Measurements from ENCODE around the gene MBNL1.

The MBNL1 gene

DNA sequence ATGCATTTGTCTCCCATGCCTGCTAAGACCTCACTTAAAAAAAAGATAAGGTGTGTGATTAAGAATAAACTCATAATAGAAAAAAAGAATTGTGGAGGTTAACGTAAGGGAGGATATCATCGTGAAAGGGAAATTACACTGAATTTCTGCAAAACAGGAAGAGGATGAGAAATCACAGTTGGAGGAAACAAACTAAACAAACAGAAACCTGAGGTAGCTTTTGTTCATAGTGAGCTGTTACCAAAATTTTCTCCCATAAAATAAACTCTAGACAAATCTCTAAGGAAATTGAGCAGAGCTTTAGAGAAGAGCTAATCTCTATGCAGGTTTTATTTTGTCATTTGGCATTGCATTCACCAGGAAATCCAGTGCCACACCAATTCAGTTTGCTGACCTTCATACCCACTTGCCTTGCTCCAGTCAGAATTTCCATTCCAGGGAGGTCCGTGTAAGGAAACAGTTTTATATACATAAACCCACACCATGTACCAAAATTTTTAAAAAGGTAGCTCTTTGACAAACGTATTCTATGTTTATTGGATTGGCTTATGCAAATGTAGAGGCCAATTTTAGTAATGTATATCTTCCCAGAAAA is 231.2 kb downstream of the MBNL1 start:
- DNase-seq: no peak

DNA sequence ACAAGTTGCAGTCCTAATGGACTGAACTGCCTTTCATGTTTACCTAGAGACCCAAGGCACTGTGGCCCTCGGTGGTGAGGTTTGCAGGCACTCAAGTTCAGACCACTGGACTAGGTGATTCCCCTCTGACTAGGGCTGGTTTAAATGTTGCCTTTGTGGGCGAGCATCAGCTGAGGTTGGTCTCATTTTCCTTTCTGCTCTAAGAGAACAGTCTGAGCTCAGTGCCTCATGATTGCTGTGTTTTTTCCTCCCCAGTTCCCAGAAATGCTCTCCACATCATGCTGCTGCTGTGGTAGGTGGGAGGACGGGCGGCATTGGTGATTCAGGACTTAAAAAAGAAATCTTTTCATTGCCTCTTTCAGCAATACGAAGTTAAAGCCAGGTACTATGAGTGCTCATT is 237.2 kb downstream of the MBNL1 start:
- no peak for DNase-seq

DNA sequence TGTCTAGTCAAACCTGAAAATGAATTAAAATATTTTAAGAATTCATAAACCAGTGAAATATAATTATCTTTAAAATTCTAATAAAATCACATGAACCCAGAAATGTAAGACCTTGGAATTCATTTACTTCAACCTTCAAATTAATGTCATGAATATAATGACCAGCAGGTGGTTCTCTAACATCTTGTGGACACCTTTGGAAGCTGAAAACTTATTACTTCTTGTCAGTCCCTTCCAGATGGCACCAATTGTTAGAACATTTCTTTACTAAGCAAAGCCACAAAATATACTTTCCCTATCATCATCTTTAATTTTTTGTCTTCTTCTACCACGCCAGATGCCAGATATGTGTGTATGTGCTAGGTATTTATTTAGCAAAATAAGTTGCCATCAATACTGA is 240.0 kb downstream of the MBNL1 start:
- DNase-seq: no peak

DNA sequence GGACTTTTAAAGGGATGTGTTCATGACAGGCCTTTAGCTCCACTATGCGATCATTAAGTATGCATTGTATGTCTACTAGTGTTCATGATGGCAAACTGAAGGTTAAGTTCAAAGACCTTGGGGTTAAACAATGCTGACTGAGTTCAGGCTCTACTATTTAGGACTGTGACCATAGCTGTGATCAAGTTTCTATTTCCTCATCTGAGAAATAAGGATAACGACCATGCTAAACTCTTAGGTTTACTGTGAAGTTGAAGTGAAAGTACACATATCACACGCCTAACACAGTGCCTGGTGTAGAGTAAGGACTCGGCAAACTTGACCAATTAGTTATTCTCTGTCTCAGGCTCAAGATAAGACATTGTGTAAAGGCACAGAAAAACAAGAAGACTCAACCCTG is 243.2 kb downstream of the MBNL1 start:
- no peak for DNase-seq

DNA sequence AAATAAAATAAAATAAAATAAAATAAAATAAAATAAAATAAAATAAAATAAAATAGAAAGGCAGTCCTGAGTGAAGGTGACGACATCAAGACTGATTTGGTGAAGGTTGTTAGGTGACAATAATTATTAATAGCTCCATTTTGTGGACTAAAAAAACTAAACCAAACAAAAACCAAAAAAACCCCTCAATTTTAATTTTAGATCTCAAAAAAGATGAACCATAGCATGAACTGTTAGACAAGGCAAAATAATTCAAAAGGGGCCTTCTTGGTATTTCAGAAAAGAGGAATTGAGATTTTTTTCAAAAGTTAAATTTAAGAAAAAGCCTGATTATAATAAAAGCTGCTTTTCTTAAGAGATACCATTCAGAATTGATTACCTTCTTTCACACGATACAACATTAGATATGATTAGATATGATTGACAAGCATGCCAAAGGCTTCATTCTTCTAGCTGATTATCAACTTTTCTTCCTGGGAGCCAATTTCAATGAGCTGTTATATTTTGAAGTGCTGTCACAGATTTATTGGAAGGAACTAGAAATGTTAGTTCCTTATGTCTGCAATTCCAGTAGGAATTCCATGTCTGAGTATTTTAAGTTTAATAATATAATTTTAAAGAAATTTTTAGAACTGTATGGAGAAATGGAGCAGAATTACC is 244.7 kb downstream of the MBNL1 start:
- no peak for DNase-seq

All from NCI-H345 (cell line).